ENCODE measurements around the gene PDGFD.

Gene PDGFD

GRCh38 chr11:103920449-103920848 lies 243.5 kb downstream of the PDGFD start:
- no peak for DNase-seq (ENCODE audit: low read depth in 2 of 2)

DNA sequence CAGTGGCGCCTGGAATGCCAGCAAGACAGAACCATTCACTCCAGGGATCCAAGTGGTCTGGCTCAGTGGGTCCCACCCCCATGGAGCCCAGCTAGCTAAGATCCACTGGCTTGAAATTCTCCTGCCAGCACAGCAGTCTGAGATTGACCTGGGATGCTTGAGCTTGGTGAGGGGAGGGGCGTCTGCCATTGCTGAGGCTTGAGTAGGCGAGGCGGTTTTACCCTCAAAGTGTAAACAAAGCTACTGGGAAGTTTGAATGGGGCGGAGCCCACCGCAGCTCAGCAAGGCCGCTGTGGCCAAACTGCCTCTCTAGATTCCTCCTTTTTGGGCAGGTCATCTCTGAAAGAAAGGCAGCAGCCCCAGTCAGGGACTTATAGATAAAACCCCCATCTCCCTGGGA lies 253.2 kb downstream of the PDGFD start:
- no peak for DNase-seq (ENCODE audit: low read depth in 2 of 2)

GRCh38 chr11:103907548-103908455 lies 256.1 kb downstream of the PDGFD start:
- DNase-seq (ENCODE audit: low read depth in 2 of 2), result peak in 1 of 2 experiments; percentile 25

- no peak for DNase-seq (ENCODE audit: low read depth in 2 of 2)
Measured at GRCh38 chr11:103907136-103907535, 256.8 kb downstream of the PDGFD start.

GRCh38 chr11:103906291-103906867 lies 257.6 kb downstream of the PDGFD start:
- no peak for DNase-seq (ENCODE audit: low read depth in 2 of 2)

- no peak for DNase-seq (ENCODE audit: low read depth in 2 of 2)
Measured at GRCh38 chr11:103904324-103904667, 259.7 kb downstream of the PDGFD start.

DNA sequence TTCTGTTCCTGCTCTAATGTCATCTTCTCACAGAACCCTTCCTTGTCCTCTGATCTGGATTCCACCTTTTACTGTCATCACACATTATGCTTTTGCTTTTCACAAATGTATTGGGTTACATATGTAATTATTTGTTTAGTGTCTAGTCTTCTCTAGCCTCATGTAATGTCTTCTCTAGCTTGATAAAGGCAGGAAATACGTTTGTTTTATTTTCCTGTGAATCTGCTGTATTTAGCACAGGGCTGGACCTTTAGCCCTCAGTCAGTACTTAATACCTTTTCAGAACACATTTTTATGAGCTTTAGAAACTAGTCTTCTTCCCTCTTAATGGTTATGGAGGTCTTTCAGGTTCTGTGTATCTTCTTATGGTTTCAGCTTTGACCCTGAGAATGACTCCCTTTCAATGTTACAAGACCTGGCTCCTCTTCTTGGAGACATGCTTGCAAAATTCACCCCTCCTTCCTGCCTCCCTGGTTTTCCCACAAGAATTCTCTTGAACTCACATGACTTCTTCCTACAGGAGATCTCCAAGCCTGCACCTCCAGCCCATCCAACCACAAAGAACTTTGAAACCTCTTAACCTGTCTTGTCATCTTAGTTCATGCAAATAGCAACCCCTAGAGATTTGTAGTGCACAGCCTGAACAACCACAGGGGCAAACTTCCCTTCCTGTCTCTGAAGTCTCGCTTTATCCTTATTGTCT lies 260.2 kb downstream of the PDGFD start:
- no peak for DNase-seq (ENCODE audit: low read depth in 2 of 2)

DNA sequence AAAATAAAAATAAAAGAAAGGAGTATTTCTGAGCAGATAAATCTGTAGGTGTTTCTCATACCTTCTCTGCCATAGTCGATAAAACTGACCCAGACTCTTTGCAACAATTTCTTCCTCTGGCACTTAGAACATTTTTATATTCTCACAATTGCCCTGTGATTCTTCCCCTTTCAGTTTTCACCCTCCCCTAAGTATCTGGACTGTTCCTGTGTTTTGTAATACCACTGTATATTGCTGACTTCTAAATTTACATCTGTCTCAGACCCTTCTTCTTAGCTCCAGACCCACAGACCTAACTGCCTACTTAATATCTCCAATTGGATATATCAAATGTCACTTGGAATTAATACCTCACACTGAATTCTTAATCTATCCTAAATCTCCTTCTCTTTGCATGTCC lies 261.0 kb downstream of the PDGFD start:
- DNase-seq (ENCODE audit: low read depth in 2 of 2), result no peak

GRCh38 chr11:103901656-103902055 lies 262.3 kb downstream of the PDGFD start:
- no peak for DNase-seq (ENCODE audit: low read depth in 2 of 2)

DNA sequence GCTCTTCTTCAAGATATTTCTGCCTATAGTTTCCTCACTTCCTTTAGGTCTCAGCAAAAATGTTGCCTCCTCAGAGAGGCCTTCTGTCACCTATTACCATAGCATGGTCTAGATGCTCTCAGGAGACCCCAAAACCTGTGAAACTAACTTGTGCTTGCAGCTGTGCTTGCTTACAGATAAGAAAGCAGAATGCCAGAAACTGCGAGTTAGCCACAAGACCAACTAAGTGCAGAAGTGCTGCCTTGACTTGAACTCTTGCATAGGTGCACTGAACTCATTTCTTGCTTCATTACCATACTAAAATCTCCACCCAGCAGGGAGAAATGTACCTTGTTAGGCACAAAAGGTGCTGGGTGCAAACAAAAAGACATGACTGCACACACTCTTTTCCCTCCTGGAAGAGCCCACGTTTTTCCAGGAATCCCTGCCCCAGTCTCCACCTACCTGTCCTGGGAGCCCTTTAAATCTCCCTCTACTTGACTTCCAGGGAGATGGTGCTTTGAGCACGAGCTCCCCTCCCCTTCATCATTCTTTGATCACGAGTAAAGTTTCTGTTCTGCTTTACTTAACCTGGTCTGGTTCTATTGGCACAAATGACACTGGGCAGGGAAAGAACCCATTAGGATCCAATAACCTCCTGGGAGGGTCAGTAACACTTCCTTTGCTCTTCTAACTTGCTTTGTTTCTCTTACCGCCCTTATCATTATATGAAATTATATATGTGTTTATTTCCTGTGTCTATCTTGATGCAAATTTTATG lies 265.2 kb downstream of the PDGFD start:
- no peak for DNase-seq (ENCODE audit: low read depth in 2 of 2)

- DNase-seq (ENCODE audit: low read depth in 2 of 2), result no peak
Measured at GRCh38 chr11:103898065-103898464, 265.9 kb downstream of the PDGFD start.

GRCh38 chr11:103897160-103897936 lies 266.6 kb downstream of the PDGFD start:
- peak; percentile 60 for DNase-seq (ENCODE audit: low read depth in 2 of 2)

DNA sequence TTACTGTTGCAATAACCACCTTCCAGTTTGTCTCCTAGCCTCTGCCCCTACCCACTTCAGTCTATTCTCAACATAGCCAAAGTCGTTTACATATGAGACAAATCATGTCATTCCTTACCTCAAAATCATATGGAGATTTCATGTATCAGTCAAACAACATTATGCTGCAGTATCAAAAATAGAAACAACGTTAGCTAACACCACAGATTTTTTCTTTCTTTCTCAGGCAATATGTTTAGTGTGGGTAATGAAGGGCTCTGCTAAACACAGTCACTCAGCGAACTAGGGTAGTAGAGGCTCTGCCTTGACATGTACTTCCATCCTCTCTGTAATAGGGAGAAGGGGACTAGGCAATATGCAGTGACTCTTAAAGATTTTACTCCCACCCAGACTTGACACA lies 268.8 kb downstream of the PDGFD start:
- no peak for DNase-seq (ENCODE audit: low read depth in 2 of 2)

- DNase-seq (ENCODE audit: low read depth in 2 of 2), result no peak
Measured at GRCh38 chr11:103894673-103895072, 269.3 kb downstream of the PDGFD start.

- DNase-seq (ENCODE audit: low read depth in 2 of 2), result no peak
Measured at GRCh38 chr11:103894034-103894433, 269.9 kb downstream of the PDGFD start.

DNA sequence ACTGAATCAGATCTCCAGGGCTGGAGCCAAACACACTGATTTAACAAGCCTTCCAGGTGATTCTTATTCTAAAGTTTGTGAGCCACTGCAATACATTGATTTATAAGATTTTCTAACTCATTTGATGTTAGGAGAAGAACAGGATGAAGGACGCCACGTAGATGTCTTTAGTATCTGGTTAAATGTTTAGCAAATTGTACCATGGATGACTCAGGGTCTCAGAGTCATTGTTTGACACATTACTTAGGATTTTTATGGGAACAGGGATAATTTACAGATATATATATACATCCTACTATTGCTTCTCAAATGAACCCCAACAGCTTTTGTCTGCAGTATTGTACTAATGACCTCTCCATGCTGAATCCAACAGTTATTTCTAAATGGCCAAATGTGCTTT lies 270.6 kb downstream of the PDGFD start:
- DNase-seq (ENCODE audit: low read depth in 2 of 2), result no peak

GRCh38 chr11:103892603-103893002 lies 271.3 kb downstream of the PDGFD start:
- DNase-seq (ENCODE audit: low read depth in 2 of 2), result peak in 1 of 2 experiments; percentile 36

GRCh38 chr11:103890654-103891053 lies 273.3 kb downstream of the PDGFD start:
- DNase-seq (ENCODE audit: low read depth in 2 of 2), result no peak

DNA sequence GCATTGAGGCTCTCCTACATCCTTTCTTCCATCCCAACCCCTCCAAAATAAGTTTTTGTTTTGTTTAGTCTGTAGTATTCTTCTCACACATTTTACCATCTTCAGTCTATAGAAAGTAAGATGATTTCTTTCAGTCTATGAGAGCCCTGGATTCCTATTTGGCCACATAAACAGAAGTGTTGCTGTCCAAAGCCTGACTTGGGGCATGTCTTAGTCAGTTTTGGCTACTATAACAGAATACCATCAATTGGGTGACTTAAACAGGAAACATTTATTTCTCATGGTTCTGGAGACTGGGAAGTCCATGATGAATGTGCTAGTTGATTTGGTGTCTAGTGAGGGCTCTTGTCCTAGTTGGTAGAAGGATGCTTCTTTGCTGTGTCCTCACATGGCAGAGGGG lies 274.3 kb downstream of the PDGFD start:
- no peak for DNase-seq (ENCODE audit: low read depth in 2 of 2)

- no peak for DNase-seq (ENCODE audit: low read depth in 2 of 2)
Measured at GRCh38 chr11:103888541-103888951, 275.4 kb downstream of the PDGFD start.

DNA sequence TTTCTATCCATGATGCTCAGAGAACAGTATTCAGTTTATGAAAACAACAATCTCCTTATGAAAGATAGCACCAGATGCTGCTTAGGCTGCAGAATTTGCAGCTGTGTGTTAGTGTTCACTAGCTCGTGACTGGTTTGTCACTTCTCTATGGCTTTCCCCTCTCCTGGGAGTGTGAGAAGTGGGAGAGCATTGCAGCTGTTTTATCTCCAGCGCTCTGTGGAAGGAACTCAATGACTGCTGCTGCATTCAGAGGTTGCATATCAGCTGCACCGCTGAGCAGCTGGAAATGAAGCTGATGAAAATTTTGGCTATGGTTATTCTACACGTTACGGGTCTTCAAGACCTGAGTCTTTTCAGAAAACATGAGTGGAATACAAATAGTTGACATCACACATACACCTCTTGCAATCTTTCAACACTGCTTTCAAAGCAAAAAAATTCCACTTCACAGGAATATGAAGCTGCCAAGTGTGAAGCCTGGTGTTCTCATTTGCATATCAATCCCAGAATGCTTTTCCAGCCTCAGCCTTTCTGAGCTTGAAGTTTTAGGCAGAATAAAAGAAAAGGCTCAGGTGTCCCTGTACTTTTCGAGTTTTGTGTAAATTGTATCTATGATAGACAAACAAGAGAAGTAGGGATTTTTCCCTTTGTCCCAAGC lies 276.8 kb downstream of the PDGFD start:
- DNase-seq (ENCODE audit: low read depth in 2 of 2), result no peak

All from fibroblast of skin of left quadriceps (primary cell).